HG02571 (cell line): ENCODE measurements around the gene MYO16.

Source experiments
- ATAC-seq: cut with Tn5 transposase; IDR thresholded peaks from one replicate; pipeline ENCODE4 v1.9.1; 2021; ENCODE audit warnings: mild to moderate bottlenecking, moderate library complexity; ENCODE audit not compliant: unreplicated experiment

The MYO16 gene

GRCh38 chr13:109113427-109113826 lies 484.0 kb downstream of the MYO16 start:
- no peak for ATAC-seq

- ATAC-seq, result no peak
These were observed 484.8 kb downstream of the MYO16 start for GRCh38 chr13:109114162-109114561.

DNA sequence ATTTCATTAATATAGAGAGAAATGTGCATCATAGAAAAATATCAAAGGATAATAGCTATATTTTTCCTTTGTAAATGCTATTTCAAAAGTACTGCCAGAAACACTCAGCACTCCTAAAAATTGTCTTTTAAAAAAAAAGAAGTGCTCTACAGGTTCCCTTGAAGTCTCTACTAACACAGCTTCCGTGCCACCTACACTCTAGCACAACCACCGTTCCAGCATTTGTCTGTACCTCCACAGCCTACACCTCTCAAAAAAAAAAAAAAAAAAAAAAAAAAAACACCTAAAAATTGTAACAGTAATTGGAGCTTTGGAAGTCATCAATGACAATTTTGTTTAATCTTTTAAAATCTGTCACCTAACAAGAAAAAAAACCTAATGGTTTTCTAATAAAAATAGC lies 485.6 kb downstream of the MYO16 start:
- no peak for ATAC-seq

GRCh38 chr13:109118521-109118920 lies 489.1 kb downstream of the MYO16 start:
- no peak for ATAC-seq

GRCh38 chr13:109119896-109120295 lies 490.5 kb downstream of the MYO16 start:
- ATAC-seq, result no peak

DNA sequence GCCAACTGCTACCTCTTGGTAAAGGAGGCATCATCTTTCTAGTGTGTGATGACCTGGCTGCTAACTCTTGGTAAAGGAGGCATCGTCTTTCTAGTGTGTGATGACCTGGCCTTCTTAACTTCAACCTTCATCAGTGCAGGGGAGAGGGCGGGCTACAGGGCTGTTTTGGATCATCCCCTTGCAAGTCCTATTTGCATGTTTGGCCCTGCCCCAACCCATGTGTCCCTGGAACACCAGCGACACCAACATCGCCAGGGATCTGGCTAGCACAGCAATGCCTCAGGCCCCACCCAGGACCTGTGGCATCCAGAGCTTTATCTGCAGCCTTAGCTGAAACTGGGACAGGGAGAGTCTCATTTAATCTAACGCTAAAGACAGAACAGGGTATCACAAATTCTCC lies 492.4 kb downstream of the MYO16 start:
- no peak for ATAC-seq

DNA sequence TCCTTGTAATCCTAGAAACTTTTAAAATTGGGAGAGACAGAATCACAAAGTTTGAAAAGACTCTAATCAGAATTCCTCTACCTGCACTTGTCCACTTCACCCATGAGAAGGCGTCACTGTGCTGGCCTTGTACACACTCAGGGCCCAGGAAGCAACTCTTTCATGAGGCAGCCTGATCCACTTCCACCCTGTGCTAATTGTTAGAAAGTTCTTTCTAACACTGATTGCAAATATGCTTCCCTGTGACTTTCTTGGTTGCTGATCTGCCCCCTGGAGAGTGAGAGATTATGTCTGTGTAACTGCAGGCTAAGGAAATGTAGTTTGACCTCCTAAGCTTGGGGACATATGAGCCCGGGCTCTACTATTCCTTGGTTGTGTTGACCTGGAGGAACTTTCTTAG lies 494.6 kb downstream of the MYO16 start:
- ATAC-seq, result no peak

DNA sequence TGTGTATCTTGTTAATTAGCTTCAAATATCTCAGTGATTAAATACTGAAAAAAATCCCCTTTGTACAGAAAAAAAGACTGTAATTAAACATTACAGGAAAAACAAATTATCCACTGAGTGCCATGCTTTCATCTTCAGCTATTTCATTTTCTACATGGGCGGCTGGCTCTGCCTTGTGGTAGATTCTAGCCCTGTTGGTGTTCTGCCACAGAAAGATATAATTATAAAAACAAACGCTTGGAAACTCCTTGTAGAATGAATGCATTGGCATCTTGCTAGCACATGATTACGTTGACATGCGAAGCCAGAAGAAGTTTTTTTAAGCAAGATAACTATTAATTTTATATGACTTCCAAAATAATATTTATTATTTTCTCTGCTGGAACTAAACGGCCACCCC lies 496.8 kb downstream of the MYO16 start:
- ATAC-seq, result no peak

DNA sequence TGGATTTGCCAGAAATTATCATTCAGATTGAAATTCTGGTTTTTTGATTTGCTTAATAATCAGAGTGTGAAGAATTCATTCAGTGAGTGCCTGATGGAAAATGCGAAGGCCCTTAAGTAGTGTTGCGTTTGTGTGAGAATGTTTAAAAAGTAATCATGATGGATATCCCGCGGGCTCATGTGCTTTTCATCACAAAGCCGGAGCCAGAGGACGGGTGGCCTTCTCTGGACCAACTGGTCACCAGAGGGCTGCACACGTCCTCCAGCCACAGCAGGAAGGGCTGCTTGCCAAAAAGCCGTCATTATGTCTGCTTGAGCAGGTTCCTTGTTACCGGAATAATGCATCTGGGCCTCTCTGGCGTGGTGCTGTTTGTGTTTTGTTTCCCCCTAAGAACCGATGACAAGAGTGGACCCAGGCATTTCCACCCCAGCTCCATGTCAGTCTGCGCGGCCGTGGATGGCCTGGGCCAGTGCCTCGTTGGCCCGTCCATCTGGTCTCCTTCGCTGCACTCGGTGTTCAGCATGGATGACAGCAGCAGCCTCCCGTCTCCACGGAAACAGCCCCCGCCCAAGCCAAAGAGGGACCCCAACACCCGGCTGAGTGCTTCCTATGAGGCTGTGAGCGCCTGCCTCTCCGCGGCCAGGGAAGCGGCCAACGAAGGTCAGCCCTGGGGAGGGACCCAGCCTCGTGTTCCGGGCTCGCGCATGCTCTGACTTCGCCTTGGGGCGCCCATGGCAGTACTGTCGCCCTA lies 497.7 kb downstream of the MYO16 start:
- ATAC-seq, result no peak

DNA sequence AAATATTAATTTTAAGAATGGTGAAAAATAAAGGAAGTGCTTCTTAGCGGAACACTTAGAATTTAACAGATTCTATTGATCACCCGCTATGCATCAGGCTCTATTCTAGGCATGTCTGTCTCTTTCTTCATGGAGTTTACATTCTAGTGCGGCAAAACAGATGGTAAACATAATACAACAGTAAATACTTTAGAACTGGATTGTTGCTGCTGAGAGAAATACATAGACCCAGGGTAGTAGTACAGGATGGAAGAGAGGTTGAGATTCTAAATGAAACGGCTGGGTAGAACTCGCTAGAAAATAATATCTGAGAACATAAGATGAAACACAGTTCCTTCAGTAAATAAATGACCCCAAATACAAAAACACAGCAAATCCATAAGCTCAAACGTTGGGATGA lies 498.7 kb downstream of the MYO16 start:
- ATAC-seq, result no peak

- no peak for ATAC-seq
These were observed 500.9 kb downstream of the MYO16 start for GRCh38 chr13:109130093-109130835.

GRCh38 chr13:109131698-109132257 lies 502.4 kb downstream of the MYO16 start:
- peak; percentile 88 for ATAC-seq

DNA sequence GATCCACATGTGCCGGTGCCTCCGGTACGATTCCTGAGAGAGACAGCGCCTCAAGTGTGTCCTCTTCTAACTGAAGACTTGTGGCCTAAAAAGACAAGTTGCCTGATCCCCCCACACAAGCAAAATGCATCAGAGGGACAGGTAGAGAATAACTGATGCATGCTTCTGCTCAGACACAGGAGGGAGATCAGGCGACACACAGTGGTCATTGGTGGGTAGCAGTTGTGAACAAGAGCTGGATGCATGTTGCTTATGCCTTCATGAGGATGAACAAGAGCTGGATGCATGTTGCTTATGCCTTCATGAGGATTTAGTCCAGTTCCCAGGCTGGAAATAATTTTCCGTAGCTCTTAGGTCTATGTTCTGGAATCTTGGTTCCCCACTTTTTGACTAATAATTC lies 505.6 kb downstream of the MYO16 start:
- ATAC-seq, result no peak

- no peak for ATAC-seq
These were observed 507.5 kb downstream of the MYO16 start for GRCh38 chr13:109136873-109137272.

- no peak for ATAC-seq
These were observed 509.9 kb downstream of the MYO16 start for GRCh38 chr13:109139346-109139745.

DNA sequence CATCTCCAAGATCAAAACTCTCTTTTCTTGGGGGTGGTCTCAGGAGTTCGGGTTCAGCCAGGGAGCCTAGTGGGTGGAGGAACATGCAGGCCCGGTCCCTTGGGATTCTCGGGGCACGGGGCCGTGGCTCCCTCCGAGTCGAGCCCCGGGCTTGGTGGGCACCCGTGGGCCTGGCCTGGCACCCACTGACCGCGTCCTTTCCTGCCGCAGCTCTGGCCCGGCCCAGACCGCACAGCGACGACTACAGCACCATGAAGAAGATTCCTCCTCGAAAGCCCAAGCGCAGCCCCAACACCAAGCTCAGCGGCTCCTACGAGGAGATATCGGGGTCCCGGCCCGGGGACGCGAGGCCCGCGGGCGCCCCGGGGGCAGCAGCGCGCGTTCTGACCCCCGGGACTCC lies 510.6 kb downstream of the MYO16 start:
- ATAC-seq, result no peak

DNA sequence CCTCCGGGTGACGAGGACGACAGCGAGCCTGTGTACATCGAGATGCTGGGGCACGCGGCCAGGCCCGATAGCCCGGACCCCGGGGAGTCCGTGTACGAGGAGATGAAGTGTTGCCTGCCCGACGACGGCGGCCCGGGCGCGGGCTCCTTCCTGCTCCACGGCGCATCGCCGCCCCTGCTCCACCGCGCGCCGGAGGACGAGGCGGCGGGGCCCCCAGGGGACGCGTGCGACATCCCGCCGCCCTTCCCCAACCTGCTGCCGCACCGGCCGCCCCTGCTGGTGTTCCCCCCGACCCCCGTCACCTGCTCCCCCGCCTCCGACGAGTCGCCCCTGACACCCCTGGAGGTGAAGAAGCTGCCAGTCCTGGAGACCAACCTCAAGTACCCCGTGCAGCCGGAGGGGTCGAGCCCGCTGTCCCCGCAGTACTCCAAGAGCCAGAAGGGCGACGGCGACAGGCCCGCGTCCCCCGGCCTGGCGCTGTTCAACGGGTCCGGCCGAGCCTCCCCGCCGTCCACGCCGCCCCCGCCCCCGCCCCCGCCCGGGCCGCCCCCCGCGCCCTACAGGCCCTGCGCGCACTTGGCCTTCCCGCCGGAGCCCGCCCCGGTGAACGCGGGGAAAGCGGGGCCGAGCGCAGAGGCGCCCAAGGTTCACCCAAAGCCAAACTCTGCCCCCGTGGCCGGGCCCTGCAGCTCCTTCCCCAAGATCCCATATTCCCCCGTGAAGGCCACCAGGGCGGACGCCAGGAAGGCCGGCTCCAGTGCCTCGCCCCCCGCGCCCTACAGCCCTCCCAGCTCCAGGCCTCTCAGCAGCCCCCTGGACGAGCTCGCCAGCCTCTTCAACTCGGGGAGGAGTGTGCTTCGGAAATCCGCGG lies 511.3 kb downstream of the MYO16 start:
- no peak for ATAC-seq

DNA sequence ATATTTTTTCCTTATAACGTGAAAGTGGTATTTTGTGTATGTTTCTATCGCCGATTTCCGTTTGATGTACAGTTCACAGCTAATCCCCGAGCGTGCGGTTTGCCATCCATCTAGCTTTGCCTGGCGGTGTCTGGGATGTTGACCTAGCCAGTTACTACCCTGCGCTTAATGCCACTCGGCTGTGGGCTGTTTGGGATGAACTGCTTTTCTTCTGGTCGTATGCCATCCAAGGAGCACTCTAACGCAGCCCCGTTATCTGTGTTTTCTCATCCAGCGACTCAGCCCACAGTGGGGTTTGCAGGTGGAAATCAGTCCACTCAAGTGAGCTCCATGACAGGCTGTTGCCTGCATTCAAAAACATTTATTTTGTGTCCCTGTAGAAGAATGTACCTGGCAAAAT lies 512.3 kb downstream of the MYO16 start:
- no peak for ATAC-seq

- no peak for ATAC-seq
These were observed 515.5 kb downstream of the MYO16 start for GRCh38 chr13:109144693-109145437.

DNA sequence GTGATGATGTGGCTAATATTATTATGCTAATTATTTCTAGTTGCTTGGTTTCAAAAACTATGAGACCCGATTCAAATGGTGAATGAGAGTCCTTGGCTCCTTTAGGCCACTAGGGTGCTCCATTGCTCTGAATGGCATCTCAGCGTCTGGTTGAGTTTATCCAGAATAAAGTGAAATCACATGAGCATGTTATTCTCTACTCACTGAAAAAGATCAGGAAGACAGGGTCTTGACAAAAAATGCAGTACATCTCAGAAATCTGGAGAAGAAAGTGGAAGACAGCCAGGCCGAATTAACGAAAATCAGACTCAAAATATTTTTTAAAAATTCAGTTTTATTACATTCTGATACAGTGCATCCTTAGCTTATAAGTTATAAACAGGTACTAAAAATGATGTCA lies 516.2 kb downstream of the MYO16 start:
- ATAC-seq, result no peak

GRCh38 chr13:109146393-109146792 lies 517.0 kb downstream of the MYO16 start:
- ATAC-seq, result no peak
